HepG2 (cell line): Measurements from ENCODE around the gene RCAN2.

Experiments used
- ATM ChIP-seq: fragments of 450-650 bp; IDR thresholded peaks from 2 replicates; pipeline ENCODE4 v1.7.1; 2017; ENCODE audit warnings: mild to moderate bottlenecking, borderline replicate concordance
- CBFB ChIP-seq: sonication (generic); formaldehyde crosslinking; IDR thresholded peaks from 2 replicates; pipeline ENCODE4 v1.4.0; 2020; ENCODE audit warnings: missing genetic modification reagents
- CC2D1A ChIP-seq: sonication (generic); formaldehyde crosslinking; IDR thresholded peaks from 2 replicates; pipeline ENCODE4 v1.8.1; 2023; ENCODE audit warnings: mild to moderate bottlenecking, missing genetic modification reagents
- MEIS1 ChIP-seq: sonication (generic); formaldehyde crosslinking; IDR thresholded peaks from 2 replicates; pipeline ENCODE4 v1.9.0; 2021; ENCODE audit warnings: mild to moderate bottlenecking, missing genetic modification reagents, moderate library complexity, borderline replicate concordance
- PITX1 ChIP-seq: sonication (generic); formaldehyde crosslinking; IDR thresholded peaks from 2 replicates; pipeline ENCODE4 v1.5.1; 2020; ENCODE audit warnings: mild to moderate bottlenecking, missing genetic modification reagents
- POLR2A ChIP-seq, 2 experiments: IDR thresholded peaks; 2 replicates each; pipeline ENCODE4 v1.6.1; 2011; ENCODE audit warnings: low read depth in 2 of 2, low read length in 2 of 2, mild to moderate bottlenecking in 1 of 2, moderate library complexity in 1 of 2; ENCODE audit not compliant: insufficient read depth in 1 of 2
- POLR2AphosphoS2 ChIP-seq: IDR thresholded peaks from 2 replicates; pipeline ENCODE4 v1.6.1; 2011; ENCODE audit warnings: low read depth, low read length, improper control_type of control experiment
- RAD21 ChIP-seq: fragments of 450-650 bp; formaldehyde crosslinking; IDR thresholded peaks from 2 replicates; pipeline ENCODE4 v1.5.0; 2020; ENCODE audit warnings: mild to moderate bottlenecking
- SMC3 ChIP-seq: IDR thresholded peaks from 2 replicates; pipeline ENCODE4 v1.6.1; 2011; ENCODE audit warnings: low read length, improper control_type of control experiment
- TF ChIP-seq, protein P1 (sequence below): sonication (generic); formaldehyde crosslinking; IDR thresholded peaks from 2 replicates; pipeline ENCODE4 v1.5.0; 2020; ENCODE audit warnings: mild to moderate bottlenecking, missing genetic modification reagents, moderate library complexity

DNA sequence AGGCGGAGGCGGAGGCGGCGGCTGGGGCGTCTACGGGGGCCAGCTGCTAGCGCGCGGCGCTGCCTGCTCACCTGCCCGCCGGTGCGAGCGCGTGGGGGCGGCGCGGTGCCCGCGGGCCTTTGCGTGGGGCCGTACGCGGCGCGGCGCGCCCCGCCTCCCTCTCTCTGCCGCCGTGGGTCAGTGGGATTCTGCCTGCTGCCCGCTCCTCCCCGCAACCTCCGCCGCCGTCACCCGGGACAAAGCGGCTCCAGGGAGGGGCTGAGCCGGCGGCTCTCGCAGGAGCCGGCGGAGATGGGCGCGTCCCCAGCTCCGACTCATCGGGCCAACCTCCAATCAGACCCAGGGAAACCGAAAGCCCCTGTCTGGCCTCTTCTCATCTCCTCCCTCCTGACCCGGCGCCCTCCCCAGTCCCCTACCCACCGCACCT is at the start of gene RCAN2:
- no peak for TF ChIP-seq CBFB (CRISPR knock-in tag)
- no peak for TF ChIP-seq MEIS1 (CRISPR knock-in tag)
- TF ChIP-seq ATM = no peak
- TF ChIP-seq POLR2AphosphoS2 = no peak
- no peak for TF ChIP-seq POLR2A (IDR thresholded peaks at IDR 0.05; ENCODE audit: insufficient read depth in 1 of 2, low read depth in 2 of 2, low read length in 2 of 2)
- TF ChIP-seq PITX1 (CRISPR knock-in tag) = no peak
- TF ChIP-seq CC2D1A (CRISPR knock-in tag) = no peak
- TF ChIP-seq SMC3 = no peak
- TF ChIP-seq RAD21 (CRISPR knock-in tag) = no peak
- TF ChIP-seq, protein P1, sequence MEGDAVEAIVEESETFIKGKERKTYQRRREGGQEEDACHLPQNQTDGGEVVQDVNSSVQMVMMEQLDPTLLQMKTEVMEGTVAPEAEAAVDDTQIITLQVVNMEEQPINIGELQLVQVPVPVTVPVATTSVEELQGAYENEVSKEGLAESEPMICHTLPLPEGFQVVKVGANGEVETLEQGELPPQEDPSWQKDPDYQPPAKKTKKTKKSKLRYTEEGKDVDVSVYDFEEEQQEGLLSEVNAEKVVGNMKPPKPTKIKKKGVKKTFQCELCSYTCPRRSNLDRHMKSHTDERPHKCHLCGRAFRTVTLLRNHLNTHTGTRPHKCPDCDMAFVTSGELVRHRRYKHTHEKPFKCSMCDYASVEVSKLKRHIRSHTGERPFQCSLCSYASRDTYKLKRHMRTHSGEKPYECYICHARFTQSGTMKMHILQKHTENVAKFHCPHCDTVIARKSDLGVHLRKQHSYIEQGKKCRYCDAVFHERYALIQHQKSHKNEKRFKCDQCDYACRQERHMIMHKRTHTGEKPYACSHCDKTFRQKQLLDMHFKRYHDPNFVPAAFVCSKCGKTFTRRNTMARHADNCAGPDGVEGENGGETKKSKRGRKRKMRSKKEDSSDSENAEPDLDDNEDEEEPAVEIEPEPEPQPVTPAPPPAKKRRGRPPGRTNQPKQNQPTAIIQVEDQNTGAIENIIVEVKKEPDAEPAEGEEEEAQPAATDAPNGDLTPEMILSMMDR (CRISPR knock-in tag) = no peak
